ELR (cell line): ENCODE data around the gene GXYLT2.
"Not testable (repeated sequence)": the region's sequence is repeated elsewhere in the genome, so short reads cannot be mapped to it uniquely, and the experiment has no call there.

Experiments
- DNase-seq: peaks from one replicate; pipeline ENCODE4 v3.0.0-alpha.2; 2015; ENCODE audit warnings: low read depth

Gene GXYLT2

DNA sequence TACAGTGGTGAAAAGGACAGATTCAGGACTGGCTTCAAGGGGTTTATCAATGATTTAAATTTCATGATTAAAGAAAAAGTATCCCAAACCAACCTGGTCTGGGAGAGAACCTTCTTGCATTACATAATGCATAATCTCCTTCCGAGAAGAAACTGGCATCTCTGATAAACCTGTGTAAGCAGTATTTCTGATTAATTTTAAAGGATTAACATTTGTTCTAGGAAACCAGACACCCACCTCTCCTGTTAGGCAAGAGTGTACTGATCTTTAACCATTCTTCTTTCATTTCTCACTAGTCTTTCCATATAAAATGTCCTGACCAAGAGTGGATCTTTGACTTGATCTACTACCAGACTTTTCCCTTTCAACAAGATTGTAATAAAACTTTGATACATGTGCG, 85.9 kb downstream of the GXYLT2 start:
- no peak for DNase-seq

DNA sequence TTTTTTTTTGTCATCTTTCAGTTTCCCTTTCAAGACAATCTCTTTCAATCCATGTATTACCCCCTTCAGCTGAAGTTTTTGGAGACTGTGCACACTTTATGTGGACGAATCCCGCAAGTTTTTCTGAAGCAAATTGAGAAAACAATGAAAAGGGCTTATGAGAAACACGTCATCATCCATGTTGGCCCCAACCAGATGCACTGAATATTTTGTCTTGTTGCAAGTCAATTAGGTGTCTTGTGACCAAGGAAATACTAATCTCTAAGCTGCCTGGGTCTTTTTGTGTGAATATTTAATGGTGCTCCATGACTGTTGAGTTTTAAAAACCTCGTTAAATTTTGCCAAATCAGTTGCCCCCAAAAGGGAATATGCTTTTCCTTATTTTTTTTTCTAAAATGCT, 87.1 kb downstream of the GXYLT2 start:
- DNase-seq = no peak

DNA sequence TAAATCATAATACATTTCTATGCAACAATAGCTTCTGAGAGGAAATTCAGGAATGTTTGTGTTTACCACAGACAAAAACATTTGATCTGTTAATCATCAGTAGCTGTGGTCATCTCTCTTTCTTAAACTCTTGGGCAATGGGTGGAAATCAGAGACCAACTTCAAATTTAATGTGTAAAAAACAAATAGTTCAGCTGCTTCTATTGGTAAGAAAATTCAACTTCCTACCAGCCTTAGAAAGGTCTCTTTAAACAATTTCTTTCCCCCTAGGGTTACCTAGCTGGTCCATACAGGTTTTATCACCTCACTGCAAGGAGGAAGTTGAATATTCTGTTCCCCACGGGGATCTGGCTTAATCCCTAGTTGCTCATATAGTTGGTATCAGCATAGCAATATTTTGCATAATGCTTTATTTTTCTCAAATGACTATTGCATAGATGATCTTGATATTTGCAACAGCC, 88.5 kb downstream of the GXYLT2 start:
- DNase-seq = peak; percentile 73

- DNase-seq = peak; percentile 24
These were observed 89.4 kb downstream of the GXYLT2 start for GRCh38 chr3:72977060-72977808.

DNA sequence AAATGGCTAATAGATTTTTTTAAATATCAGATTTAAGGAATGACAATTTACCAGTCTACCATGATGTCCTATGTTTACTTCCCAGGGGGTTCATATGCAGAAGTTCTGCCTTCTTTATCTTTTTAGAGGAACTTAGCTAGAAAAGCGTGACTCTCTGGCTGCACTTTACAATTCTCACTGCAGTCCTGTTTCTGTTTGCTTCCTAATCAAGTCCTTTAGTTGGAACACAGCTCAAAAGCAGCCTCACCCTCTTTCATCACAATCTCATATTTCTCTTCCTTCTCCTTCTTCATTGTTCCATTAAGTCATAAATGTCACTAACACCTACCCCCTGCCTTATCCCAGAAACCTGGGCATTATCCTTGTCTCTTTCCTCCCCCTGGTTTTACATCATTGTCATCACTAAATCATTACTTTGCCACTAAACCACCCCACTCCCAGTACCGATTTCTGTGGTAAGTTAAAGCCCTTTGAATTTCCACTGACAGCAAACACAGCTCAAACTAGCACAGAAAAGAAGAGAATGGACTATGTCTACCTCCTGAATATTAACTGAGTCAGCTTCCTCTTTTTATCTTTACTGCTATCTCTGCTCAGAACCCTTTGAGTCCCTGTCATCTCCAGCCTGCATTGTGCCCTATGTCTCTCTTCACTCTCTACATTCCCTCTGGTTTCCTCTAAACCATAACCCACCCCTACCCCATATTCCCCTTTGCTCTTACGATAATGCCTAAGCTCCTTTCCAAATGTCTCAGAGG, 94.9 kb downstream of the GXYLT2 start:
- DNase-seq = no peak

DNA sequence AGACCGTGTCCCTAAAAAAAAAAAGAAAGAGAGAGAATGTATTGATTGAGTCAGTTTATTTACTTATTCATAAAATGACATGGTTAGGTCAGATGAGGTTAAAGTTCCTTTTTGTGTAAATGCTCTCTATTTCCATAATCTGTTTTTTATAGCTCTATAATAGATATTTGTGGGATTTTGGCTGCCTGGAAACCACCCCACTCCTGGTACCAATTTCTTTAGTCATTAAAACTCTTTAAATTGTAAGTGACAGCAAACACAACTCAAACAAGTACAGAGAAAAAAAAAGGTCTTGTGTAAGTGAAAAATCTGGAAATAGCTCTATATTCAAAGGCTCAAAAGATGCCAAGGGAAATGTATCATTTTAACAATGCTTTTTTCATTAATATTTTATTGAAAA, 97.7 kb downstream of the GXYLT2 start:
- DNase-seq = no peak

DNA sequence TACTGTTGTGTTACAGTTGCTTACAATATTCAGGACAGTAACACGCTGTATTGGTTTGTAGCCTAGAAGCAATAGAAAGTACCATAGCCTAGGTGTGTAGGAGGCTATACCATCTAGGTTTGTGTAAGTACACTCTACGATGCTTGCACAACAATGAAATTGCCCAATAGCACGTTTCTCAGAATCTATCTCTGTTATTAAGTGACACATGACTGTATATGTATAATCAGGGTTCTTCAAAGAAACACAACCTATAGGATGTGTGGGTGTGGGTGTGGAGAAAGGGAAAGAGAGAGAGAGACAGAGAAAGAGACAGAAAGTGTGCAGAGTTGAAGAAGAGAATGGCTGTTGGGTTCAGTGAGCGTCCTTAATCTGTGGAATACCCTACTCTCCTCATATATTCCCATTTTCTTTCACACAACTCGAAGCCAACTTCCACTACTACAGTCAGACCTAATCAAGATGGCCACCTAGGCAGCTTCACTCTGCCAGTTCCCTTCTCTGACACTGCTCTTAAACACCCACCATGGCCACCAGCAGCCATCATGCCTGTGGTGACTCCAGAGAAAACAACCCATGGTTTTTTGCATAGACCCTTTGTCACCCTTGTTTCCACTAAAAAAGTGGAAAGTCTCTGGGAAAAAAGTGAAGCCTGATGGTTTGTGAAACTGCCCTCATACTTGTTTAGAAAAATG, 103.0 kb downstream of the GXYLT2 start:
- no peak for DNase-seq

- DNase-seq = no peak
These were observed 103.7 kb downstream of the GXYLT2 start for GRCh38 chr3:72991522-72991921.

DNA sequence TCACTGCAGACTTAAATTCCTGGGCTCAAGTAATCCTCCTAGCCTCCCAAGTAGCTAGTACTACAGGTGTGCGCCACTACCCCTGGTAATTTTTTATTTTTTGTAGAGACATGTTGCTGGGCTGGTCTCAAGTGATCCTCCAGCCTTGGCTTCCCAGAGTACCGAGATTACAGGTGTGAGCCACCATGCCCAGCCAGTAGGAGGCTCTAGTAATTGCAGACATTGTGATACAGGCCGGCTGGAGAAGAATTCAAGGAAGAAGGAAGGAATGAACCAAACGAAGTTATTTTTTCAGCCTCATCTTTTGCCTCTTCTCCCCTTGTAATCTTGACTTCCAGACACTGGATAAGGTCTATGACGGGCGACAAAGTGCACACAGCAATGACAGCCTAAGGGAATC, 105.5 kb downstream of the GXYLT2 start:
- DNase-seq = no peak

- no peak for DNase-seq
These were observed 107.5 kb downstream of the GXYLT2 start for GRCh38 chr3:72995337-72995736.

GRCh38 chr3:72996121-72996472, 108.3 kb downstream of the GXYLT2 start:
- DNase-seq = no peak

DNA sequence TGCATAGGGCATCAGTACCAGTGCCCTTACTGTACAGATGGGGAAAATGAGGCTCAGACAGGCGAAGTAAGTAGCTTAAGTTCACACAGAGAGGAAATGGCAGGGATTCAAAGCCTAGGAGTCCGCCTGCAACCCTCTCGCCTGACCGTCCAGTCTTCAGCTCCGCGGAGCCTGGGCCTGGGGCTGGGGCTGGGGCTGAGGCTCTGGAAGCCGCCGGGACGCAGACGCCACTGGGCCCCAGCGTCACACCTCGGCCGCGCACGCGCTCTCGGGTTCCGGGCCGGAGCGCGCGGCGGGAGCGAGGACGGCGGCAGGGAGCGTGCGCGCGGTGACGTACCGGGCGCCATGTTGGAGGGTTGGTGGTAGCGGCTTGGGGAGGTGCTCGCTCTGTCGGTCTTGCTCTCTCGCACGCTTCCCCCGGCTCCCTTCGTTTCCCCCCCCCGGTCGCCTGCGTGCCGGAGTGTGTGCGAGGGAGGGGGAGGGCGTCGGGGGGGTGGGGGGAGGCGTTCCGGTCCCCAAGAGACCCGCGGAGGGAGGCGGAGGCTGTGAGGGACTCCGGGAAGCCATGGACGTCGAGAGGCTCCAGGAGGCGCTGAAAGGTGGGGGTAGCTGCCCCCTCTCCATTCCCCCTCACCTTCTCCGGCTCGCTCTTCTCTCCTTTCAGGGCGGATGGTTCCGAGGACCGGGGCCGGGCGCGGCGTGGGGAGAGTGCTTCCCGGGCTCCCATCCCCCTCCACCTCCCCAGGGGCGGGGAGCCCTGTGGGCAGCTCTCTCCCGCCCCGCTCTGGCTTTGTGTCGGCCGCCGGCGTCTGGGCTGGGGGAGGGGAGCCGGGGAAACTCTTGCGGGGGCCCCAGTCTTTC, 108.9 kb downstream of the GXYLT2 start, which contains the start of gene PPP4R2:
Gene PPP4R2, plus strand, starts transcription at position 339 of the 861 bp plus-strand sequence. Its CDS starts 227 bp downstream, at position 566.
- peak; percentile 89 for DNase-seq

DNA sequence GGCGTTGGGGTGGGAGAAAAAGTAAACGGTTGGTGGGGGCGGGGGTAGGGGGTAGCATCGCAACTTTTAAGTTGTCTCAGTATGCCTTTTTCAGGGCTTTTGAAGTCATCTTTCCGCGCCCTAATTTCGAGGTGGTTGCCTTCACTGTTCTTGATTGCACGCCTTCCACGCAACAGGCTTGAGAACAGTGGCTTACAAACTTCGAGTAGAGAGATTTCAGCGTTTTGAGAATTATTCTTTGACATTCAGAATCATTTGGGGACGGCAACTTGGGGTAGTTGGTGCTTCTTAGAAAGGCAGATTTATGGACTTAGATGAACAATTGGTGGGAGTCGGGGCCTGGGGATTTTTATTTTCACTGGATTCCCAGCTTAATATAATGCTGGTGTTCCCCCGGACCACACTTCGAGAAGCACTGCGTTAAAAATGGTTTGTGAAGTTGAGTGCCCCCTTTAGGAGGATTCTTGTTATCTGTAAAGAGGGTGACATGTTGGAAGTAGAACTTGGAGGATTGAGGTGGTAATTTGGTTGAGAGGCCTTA, 109.6 kb downstream of the GXYLT2 start:
- DNase-seq = peak; percentile 74

DNA sequence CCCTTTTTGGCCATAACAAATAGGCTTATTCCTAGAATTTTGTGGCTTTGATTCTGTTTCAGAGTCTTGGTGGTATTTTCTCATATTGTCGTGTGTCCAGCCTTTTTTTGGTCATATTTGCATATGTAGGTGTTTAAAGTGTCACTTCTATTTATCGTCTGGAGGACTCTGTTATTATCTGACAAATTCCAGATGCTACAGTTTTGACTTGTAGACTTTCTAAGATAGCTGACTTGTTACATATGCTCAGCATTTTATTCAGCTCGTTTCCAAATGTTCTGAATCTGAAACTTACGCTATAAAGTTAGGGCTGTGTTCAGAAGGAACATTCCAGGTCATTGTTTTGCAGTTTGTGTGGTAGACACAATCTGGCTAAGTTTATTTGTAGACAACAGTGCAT, 110.6 kb downstream of the GXYLT2 start:
- DNase-seq = no peak

DNA sequence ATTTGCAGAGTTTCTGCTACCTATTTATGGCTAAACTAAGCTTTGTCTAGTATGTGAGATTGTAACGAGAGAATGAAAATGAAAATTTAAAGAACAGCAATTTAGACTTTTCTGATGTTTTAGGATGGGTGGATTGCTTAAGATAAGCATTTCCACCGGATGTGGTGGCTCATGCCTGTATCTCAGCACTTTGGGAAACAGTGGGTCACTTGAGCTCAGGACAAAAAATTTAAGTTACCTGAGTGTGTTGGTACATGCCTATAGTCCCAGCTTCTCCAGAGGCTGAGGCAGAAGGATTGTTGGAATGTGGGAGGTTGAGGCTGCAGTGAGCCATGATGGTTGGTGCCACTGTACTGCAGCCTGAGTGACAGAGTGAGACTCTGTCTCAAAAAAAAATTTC, 112.1 kb downstream of the GXYLT2 start:
- DNase-seq = no peak

DNA sequence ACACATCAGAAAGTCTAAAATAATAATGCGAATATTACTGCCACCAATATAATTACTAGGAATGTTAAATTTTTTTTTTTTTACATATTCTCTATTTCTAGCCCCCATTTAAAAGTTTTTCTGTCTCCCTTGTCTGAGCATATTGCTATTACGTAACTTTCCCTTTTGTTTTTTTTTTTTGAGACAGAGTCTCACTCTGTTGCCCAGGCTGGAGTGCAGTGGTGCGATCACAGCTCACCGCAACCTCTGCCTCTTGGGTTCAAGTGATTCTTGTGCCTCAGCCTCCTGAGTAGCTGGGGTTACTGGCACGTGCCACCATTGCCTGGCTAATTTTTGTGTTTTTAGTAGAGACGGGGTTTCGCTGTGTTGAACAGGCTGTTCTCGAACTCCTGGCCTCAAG, 115.2 kb downstream of the GXYLT2 start:
- DNase-seq = not testable (repeated sequence)

DNA sequence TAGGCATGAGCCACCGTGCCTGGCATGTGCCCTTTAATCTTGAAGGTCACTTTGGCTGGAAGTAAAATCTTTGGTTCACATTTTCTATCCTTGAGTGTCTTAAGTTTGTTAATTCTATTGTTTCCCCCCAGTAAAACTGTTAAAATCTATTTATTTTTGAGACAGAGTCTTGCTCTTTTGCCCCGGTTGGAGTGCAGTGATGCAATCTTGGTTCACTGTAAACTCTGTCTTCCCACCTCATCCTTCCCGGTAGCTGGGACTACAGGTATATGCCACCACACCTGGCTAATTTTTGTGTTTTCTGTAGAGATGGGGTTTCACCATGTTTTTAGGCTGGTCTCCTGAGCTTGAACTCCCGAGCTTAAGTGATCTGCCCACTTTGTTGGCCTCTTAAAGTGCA, 116.5 kb downstream of the GXYLT2 start:
- no peak for DNase-seq

GRCh38 chr3:73007992-73008712, 120.3 kb downstream of the GXYLT2 start:
- peak; percentile 29 for DNase-seq

DNA sequence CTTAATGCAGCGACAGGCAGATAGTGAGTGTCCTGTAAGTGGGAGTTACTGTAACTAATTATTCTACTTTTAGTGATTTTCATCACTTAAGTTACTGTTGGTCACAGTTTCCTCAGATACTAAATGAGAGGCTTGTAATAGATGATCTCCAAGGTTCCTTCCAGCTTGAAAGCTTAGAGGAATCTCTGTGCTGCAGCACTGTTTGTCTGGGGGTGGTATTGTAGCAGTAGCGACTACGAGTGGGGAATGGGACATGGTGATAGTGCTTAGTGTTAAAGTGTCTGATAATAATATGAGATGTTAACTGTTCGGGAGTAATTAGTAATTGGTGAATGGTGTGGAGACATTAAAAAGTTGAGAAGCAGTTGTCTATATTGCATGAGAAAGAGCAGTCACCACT, 121.2 kb downstream of the GXYLT2 start:
- no peak for DNase-seq

DNA sequence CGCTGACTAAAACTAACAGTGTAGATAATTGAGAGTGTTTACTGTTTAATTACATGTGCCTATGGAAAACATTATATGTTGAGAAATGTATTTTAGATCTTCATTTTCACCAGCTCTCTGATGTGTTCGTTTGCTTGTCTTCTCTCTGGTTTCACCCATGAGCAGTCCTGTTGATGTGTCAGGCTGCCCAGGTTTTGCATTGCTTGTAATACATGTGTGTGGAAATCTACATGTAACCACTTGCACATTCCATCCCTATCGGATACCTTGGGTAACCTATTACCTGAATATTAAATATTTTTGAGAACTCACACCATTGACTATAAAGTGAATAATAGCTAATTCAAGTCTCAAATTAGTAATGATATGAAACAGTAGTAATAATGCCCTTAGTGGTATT, 121.9 kb downstream of the GXYLT2 start:
- no peak for DNase-seq

- no peak for DNase-seq
These were observed 122.3 kb downstream of the GXYLT2 start for GRCh38 chr3:73010158-73010557.
